Tibial artery (tissue), 4 donors: ENCODE measurements around the gene PRM2.

ENCODE experiments used
- DNase-seq, 2 donors: peaks; one replicate each; pipeline ENCODE4 v3.0.0-alpha.2; 2019
- H3K27ac ChIP-seq, 2 donors: fragments of 200-600 bp; sonication (generic) in 1 of 2; 1 replicate in 1 of 2; 2 replicates in 1 of 2; pipeline ENCODE4 v1.5.1; 2018 to 2019; ENCODE audit warnings: mild to moderate bottlenecking in 1 of 2
- H3K27me3 ChIP-seq, 2 donors: fragments of 200-600 bp; sonication (generic) in 1 of 2; one replicate each; pipeline versions ENCODE4 v1.5.1 to v1.6.0; 2016 to 2019
- H3K36me3 ChIP-seq, 3 donors: fragments of 200-600 bp; sonication (generic) in 2 of 3; one replicate each; pipeline ENCODE4 v1.5.1; 2016 to 2019; ENCODE audit warnings: mild to moderate bottlenecking in 2 of 3
- H3K4me1 ChIP-seq, 4 donors: fragments of 200-600 bp; sonication (generic) in 2 of 4; 1 replicate in 3 of 4; 2 replicates in 1 of 4; pipeline ENCODE4 v1.5.1; 2016 to 2019
- H3K4me3 ChIP-seq, 2 donors: fragments of 200-600 bp; sonication (generic) in 1 of 2; 1 replicate in 1 of 2; 2 replicates in 1 of 2; pipeline ENCODE4 v1.5.1; 2018 to 2019; ENCODE audit warnings: mild to moderate bottlenecking in 2 of 2
- H3K9me3 ChIP-seq, 3 donors: fragments of 200-600 bp; sonication (generic) in 1 of 3; one replicate each; pipeline ENCODE4 v1.5.1; 2016 to 2019
- CTCF ChIP-seq, 2 experiments: fragments of 200-600 bp in 1 of 2; fragments of 450-650 bp in 1 of 2; IDR thresholded peaks; one replicate each; pipeline ENCODE4 v1.5.1; 2017 to 2019; ENCODE audit warnings: antibody characterized with exemption in 2 of 2, mild to moderate bottlenecking in 1 of 2, moderate library complexity in 1 of 2
- intact Hi-C: fragments of 100-400 bp; cut with DNase I; formaldehyde crosslinking; loops from one replicate; pipeline ENCODE4 v1.15.0; 2023; ENCODE audit warnings: low total_unique reads

PRM2 gene

GRCh38 chr16:11276143-11276895, at the start of gene PRM2:
TSS of gene PRM2 (minus strand) at chr16:11276480. CDS start at chr16:11276370, 110 bp downstream.
- no peak for DNase-seq
- Histone ChIP-seq H3K27me3 (peaks cover 0 to 4% of the 10 kb centered on the region in 2 donors), H3K27ac (no peak within 1 kb of the TSS), H3K4me3 (no peak within 1 kb of the TSS), H3K4me1 (no peaks in the 10 kb centered on the region), H3K36me3 (no peaks in the 10 kb centered on the region), H3K9me3 (no peaks in the 10 kb centered on the region)
- no peak for TF ChIP-seq CTCF (IDR thresholded peaks at IDR 0.05)
- intact Hi-C loops, result no loop called here

GRCh38 chr16:11325404-11326083, 49.3 kb upstream of the PRM2 start:
- DNase-seq, result no peak
- Histone ChIP-seq H3K36me3 (no peaks in the 10 kb centered on the region), H3K27ac (no peak overlapping the region), H3K4me3 (no peak overlapping the region), H3K9me3 (no peaks in the 10 kb centered on the region), H3K27me3 (no peaks in the 10 kb centered on the region), H3K4me1 (peaks cover 0 to 18% (median 10%) of the 10 kb centered on the region in 4 donors)
- no peak for TF ChIP-seq CTCF (IDR thresholded peaks at IDR 0.05)
- intact Hi-C loops, result no loop called here

- intact Hi-C loops, result no loop called here
- Histone ChIP-seq H3K9me3 (no peaks in the 10 kb centered on the region), H3K4me3 (no peak overlapping the region), H3K27ac (no peak overlapping the region), H3K36me3 (no peaks in the 10 kb centered on the region), H3K4me1 (peaks cover 0 to 9% (median 4%) of the 10 kb centered on the region in 4 donors), H3K27me3 (no peaks in the 10 kb centered on the region)
- no peak for DNase-seq
- TF ChIP-seq CTCF (IDR thresholded peaks at IDR 0.05), result no peak
These were observed 47.5 kb upstream of the PRM2 start for GRCh38 chr16:11323551-11324336.

- H3K9me3 ChIP-seq, result no peaks in the 10 kb centered on the region
- DNase-seq, result no peak
- no peak overlapping the region for H3K27ac ChIP-seq
- intact Hi-C loops, result no loop called here
- TF ChIP-seq CTCF (IDR thresholded peaks at IDR 0.05), result no peak
- H3K4me1 ChIP-seq, result peaks cover 0 to under 1% (median 0%) of the 10 kb centered on the region in 4 donors
- no peaks in the 10 kb centered on the region for H3K27me3 ChIP-seq
- no peak overlapping the region for H3K4me3 ChIP-seq
- H3K36me3 ChIP-seq, result no peaks in the 10 kb centered on the region
These were observed 46.5 kb upstream of the PRM2 start for GRCh38 chr16:11322823-11323222.

GRCh38 chr16:11321662-11322061, 45.4 kb upstream of the PRM2 start:
- DNase-seq, result no peak
- H3K27ac ChIP-seq, result no peak overlapping the region
- H3K9me3 ChIP-seq, result no peaks in the 10 kb centered on the region
- intact Hi-C loops, result no loop called here
- no peaks in the 10 kb centered on the region for H3K36me3 ChIP-seq
- no peaks in the 10 kb centered on the region for H3K4me1 ChIP-seq
- TF ChIP-seq CTCF (IDR thresholded peaks at IDR 0.05), result no peak
- no peaks in the 10 kb centered on the region for H3K27me3 ChIP-seq
- H3K4me3 ChIP-seq, result no peak overlapping the region
